Measurements from ENCODE around the gene PODXL. TPM values are rescaled to one million over a fixed set of nuclear protein-coding genes. Genes with fewer than 3 reads are reported as not detected.

PODXL gene
- total RNA-seq, 3 donors from 2014 or later = 20.3 to 55.6 (median 33.1) TPM

GRCh38 chr7:131501422-131501821 lies 55.0 kb downstream of the PODXL start:
- TF ChIP-seq CTCF (IDR thresholded peaks at IDR 0.05) = no peak
- no peak for TF ChIP-seq POLR2AphosphoS5 (IDR thresholded peaks at IDR 0.05)
- no peak for TF ChIP-seq POLR2A (IDR thresholded peaks at IDR 0.05)
- H3K4me1 ChIP-seq = peaks cover 7% of the 10 kb centered on the region in 2 donors
- H3K36me3 ChIP-seq = no peaks in the 10 kb centered on the region
- H3K4me3 ChIP-seq = no peak overlapping the region
- no peak for DNase-seq (ENCODE audit: low spot score in 2 of 2)
- H3K27ac ChIP-seq = peak overlapping the region in 1 of 2 donors; percentile 72
- no peaks in the 10 kb centered on the region for H3K9me3 ChIP-seq
- intact Hi-C loops (cut with DNase I; ENCODE audit: low total_unique reads) = loop anchor here (10.0 kb wide), 1 partner anchor 153 kb away; no protein-coding TSS in a partner anchor
- no peaks in the 10 kb centered on the region for H3K27me3 ChIP-seq

- Histone ChIP-seq H3K27me3 (no peaks in the 10 kb centered on the region), H3K9me3 (no peaks in the 10 kb centered on the region), H3K27ac (no peak overlapping the region), H3K36me3 (no peaks in the 10 kb centered on the region), H3K4me1 (peaks cover 7% of the 10 kb centered on the region in 2 donors), H3K4me3 (no peak overlapping the region)
- DNase-seq (ENCODE audit: low spot score in 2 of 2) = no peak
- TF ChIP-seq POLR2A (IDR thresholded peaks at IDR 0.05) (no peak), CTCF (IDR thresholded peaks at IDR 0.05) (no peak), POLR2AphosphoS5 (IDR thresholded peaks at IDR 0.05) (no peak)
- intact Hi-C loops (cut with DNase I; ENCODE audit: low total_unique reads) = loop anchor here (10.0 kb wide), 1 partner anchor 154 kb away; no protein-coding TSS in a partner anchor
Measured at GRCh38 chr7:131500357-131500756, 56.1 kb downstream of the PODXL start.

- H3K36me3 ChIP-seq = no peaks in the 10 kb centered on the region
- TF ChIP-seq CTCF (IDR thresholded peaks at IDR 0.05) (no peak), POLR2A (IDR thresholded peaks at IDR 0.05) (no peak), POLR2AphosphoS5 (IDR thresholded peaks at IDR 0.05) (no peak)
- H3K4me1 ChIP-seq = peaks cover 7% of the 10 kb centered on the region in 2 donors
- no peaks in the 10 kb centered on the region for H3K9me3 ChIP-seq
- no peaks in the 10 kb centered on the region for H3K27me3 ChIP-seq
- H3K4me3 ChIP-seq = no peak overlapping the region
- intact Hi-C loops (cut with DNase I; ENCODE audit: low total_unique reads) = loop anchor here (10.0 kb wide), 1 partner anchor 155 kb away; no protein-coding TSS in a partner anchor
- no peak overlapping the region for H3K27ac ChIP-seq
- DNase-seq (ENCODE audit: low spot score in 2 of 2) = no peak
Measured at GRCh38 chr7:131499801-131500200, 56.6 kb downstream of the PODXL start.

GRCh38 chr7:131498237-131498885 lies 58.1 kb downstream of the PODXL start:
- no peak for TF ChIP-seq CTCF (IDR thresholded peaks at IDR 0.05)
- TF ChIP-seq POLR2A (IDR thresholded peaks at IDR 0.05) = no peak
- TF ChIP-seq POLR2AphosphoS5 (IDR thresholded peaks at IDR 0.05) = peak in 1 of 3 donors; percentile 21
- Histone ChIP-seq H3K36me3 (no peaks in the 10 kb centered on the region), H3K27ac (peak overlapping the region; percentile 7 to 46)

GRCh38 chr7:131497454-131497853 lies 59.0 kb downstream of the PODXL start:
- no peak for DNase-seq (ENCODE audit: low spot score in 2 of 2)
- H3K36me3 ChIP-seq = no peaks in the 10 kb centered on the region

More at GRCh38 chr7:131498237-131498885, 58.1 kb downstream of the PODXL start:
- intact Hi-C loops (cut with DNase I; ENCODE audit: low total_unique reads) = no loop called here
- H3K4me1 ChIP-seq = peaks cover 2 to 7% of the 10 kb centered on the region in 2 donors
- no peaks in the 10 kb centered on the region for H3K27me3 ChIP-seq
- no peak overlapping the region for H3K4me3 ChIP-seq
- no peak for DNase-seq (ENCODE audit: low spot score in 2 of 2)
- no peaks in the 10 kb centered on the region for H3K9me3 ChIP-seq

More at GRCh38 chr7:131497454-131497853, 59.0 kb downstream of the PODXL start:
- Histone ChIP-seq H3K4me1 (no peaks in the 10 kb centered on the region), H3K27me3 (no peaks in the 10 kb centered on the region), H3K9me3 (no peaks in the 10 kb centered on the region), H3K4me3 (no peak overlapping the region), H3K27ac (peak overlapping the region; percentile 7 to 46)
- intact Hi-C loops (cut with DNase I; ENCODE audit: low total_unique reads) = no loop called here
- no peak for TF ChIP-seq POLR2AphosphoS5 (IDR thresholded peaks at IDR 0.05)
- TF ChIP-seq POLR2A (IDR thresholded peaks at IDR 0.05) = no peak
- TF ChIP-seq CTCF (IDR thresholded peaks at IDR 0.05) = no peak
